NCI-H82 treated with DMSO at 0.1 percent for 48 hours (cell line): Measurements from ENCODE around the gene TMC2.
A peak's percentile ranks its signal among the peaks of the same experiment; 100 is the strongest.
"Not testable (repeated sequence)": the region's sequence is repeated elsewhere in the genome, so short reads cannot be mapped to it uniquely, and the experiment has no call there.

ENCODE experiments used
- DNase-seq: peaks from one replicate; lab custom pipeline; 2025; ENCODE audit not compliant: unreplicated experiment; lab: John Stamatoyannopoulos, UW

The TMC2 gene

DNA sequence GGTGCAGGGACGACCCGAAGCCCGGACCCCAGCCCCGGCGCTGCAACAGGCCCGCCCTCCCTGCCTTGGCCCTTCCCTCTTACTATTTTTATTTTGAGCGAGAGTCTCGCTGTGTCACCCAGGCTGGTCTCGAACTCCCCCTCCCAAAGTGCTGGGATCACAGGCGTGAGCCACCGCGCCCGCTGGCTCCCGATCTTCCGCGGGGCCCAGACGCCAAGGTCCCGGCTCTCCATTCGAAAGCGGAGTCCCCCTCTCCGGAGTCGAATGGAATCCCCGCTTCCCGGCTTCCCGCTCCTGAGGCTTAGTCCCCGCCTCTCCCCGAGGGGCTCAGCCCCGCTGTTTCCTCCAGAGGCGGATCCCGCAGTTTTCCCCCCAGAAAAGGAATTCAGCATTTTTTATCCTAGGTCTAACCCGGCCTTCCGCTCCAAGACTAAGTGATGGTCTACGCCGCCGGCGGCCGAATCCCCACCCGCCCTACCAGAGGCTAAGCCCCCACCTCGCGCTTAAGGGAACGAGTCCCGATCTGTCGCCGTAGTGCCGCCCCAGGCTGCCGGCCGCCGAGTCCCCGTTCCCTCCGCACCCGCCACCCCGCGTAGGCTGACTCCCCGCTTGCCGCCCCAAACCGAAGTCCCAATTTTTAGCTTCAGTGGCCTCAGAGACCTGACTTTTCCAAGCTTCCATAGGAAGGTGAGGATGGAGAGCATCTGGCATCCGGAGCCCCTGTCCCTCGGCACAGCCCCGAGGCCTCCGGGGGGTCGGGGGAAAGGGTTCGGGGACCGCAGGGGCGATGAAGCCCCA, 11.5 kb upstream of the TMC2 start:
- no peak for DNase-seq

DNA sequence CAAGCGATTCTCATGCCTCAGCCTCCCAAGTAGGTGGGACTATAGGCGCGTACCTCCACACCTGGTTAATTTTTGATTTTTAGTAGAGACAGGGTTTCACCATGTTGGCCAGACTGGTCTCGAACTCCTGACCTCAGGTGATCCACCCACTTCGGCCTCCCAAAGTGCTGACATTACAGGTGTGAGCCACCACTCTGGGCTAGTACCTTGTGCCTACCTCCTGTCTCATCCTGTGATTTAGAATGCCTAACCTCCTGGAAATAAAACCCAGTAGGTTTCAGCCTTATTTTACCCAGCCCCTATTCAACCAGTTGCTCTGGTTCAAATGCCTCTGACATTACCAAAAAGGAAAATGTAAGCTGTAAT, 10.2 kb upstream of the TMC2 start:
- DNase-seq: not testable (repeated sequence)

DNA sequence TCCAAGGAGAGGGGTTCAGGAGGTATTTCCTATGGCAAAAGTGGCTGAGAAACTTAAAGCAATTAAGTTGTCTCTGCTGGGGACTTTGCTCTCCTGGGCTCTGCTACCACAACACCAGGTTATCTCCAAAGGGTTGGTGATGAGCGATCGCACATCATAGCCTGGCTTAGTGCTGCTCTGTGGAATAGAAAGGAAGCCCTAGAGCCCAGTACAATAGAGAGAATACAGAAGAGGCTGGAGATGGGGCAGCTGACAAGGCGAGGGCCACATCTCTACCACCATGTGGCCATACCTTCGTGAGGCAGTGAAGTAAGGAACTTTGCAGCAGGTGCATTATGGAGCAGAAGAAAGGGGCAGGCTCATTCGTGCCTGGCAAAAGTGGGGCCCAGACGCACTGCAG, 8.6 kb upstream of the TMC2 start:
- no peak for DNase-seq

DNA sequence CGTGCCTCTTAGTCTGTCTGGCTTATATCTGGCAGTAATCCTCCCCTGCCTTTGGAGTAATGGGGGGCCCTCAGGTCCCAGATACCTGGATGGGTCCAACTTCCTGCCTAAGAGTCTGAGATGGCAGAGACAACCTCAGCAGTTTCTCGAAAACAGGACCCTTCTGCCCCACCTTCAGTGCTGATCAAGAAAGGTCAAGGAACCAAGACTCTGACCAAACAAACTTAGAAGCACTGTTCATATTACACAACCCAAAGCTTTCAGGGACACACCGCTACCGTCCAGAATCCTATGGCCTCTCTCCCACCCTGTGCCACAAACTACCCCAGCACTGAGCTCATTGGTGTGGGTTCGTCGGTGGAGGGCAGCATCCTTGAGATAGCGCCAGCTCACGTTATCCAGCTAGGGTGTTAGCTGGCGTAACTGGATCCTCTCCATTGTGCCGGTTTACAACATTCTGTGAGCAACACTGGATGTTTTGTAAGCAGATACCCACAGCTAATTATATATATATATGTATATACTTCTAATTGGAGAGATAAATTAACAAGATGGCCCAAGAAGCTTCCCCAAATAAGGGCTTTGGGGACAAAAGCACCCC, 7.6 kb upstream of the TMC2 start:
- no peak for DNase-seq

DNA sequence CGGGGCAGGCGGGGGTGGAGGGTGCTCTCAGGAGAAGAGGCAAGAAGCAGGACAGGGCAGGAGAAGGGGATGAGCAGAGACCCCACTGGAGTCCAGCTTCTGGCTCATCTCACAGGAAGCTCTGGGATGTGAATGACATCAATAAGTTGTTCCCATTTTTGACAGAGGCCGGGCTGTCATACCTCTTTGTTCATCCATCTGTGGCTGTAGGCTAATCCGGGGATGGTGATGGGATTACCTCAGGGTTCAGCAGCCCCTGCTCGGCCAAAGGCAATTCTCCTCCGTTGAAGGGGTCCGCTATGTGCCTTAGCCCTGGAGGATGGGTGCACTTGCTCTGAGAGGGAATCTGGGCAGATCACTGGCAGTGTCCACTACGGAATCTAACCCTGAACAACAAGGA, 3.3 kb upstream of the TMC2 start:
- peak; percentile 25 for DNase-seq

DNA sequence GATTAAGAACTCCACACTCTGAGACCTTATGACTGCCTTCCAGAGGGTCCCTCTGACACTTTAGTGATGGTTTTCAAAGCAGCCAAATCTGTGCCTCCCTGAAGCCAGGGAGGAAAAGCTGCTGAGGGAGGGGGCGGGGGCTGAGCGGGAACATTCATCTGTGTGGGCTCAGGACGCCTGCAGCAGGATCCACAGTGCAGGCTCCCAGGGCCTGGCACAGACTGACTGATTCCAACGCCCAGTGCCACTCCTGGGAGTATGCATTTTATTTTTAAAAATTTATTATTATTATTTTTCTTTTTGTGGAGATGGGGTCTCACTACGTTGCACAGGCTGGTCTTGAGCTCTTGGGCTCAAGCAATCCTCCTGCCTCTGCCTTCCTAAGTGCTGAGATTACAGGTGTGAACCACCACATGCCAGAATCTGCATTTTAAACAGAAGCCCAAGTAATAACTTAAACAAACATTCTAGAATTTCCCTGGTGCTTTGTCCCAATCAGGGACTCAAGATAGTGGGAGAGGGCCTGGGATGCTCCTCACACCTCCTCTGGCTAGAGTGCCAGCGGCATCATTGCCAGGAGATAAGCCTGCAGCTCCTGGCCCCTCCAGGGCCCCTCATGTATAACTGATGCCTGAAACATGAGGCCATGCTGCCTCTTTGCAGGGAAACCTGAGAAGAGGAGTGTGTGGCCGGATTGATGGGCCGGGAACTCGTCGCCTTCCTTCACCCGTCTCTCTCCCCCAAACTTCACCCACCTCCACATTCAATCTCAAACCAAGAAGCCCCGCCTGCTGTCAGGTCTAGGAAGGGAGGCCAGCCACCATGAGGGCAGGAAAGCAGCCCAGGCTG, 438 bp upstream of the TMC2 start:
- DNase-seq: no peak

DNA sequence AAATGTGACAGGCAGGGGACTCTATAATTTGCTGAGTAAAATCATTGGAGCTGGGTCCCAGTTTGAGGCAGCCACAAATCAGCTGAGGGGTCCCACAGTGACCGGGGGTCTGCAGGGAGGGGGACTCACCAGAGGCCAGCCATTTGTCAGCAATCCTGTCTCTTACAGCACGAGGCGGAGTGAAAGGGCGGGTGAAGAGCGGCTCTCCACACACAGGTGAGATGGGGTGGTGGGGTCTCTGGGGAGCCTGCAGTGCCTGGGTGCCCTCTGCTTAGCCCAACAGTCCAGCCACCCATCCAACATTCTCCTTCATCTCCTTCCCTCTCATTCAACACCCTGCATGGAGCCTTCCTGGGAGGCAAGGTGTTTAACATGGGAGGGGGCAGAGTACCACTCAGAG, 728 bp downstream of the TMC2 start:
- no peak for DNase-seq

DNA sequence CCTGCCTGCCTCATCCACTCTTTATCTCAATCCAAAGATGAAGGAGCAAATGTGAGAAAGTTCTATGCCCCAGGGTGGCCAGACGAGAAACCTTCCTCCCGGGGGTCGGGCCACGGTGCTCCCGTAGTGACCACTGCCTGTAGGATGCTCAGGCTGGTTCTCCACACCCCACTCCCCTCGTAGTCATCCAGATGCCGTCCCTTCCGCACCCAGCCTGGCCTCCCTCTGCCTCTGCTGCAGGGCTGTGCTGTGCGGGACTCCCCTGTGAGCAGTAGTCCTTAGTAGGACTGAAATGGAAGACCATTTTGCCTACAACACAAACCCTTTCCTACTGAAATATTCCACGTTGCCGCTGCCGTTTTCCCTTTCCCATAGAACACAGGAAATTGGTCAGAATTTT, 2.0 kb downstream of the TMC2 start:
- no peak for DNase-seq

DNA sequence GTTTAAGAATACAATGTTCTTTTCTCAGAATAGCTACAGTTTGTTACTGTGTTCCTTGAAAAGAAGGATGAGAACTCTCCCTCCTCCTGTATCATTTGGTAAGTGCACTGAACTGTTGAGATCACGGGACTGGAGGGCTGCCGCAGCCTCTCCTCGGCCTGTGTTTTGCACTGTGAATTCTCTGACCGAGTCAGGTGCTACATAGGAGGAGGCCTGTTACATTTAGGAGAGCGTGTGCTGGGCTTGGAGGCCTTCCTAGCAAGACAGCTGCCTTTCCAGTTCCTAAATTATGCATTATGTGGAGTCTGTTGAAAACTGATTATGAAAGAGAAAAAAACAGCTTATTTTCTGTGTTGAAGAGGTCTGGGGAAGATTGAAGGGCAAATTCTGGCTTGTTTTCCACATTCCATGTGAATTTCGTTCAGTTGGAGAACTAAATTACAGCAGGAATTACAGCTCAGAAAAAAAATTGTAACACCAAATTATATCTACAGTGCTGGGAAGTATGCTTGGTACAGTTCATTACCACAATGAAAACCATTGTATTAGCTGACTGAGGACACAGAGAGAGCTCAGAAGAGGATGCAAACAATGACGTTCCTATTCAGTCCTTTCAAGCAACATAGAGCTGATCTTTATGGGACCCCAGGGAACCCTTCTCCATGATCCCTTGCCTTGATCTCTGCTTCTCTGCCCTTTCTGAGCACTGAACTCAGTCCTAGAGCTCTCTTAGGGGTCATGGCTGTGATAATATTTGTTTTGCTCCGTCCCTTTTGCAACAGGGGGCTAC, 2.8 kb downstream of the TMC2 start:
- DNase-seq: no peak

DNA sequence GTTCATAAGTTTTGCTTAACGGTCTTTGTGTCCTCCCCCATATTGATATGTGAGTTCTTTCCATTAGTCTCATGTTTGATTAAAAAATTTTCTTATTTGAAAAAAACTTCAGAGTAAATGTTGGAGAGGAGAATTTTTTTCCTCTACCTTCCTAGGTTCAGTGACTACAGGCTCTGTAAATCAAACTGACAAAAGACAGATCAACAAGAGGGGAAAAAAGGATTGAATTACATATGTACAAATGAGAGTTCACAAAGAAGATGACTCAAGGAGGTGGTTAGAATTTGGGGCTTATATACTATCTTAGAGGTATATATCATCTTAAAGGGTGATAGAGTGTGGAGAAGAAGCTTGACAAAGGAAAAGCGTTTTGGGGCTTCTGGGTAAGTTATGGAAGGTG, 5.6 kb downstream of the TMC2 start:
- DNase-seq: no peak

DNA sequence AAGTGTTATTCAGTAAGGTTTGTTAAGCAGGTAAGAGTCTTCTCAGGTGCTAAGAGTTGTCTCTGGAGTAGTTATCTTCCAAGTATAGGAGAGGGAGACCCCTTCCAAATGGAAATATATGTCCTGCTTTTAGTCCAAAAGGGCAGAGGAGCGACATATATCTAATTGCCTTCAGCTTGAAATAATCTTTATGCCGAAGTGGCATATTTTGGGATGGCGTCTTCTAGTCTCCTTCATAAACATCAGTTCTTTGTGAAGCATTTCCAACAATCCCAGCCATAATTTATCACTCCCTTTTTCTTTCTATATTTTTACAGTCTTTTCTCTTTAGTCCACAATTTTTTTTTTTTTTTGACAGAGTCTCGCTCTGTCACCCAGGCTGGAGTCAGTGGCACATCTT, 6.0 kb downstream of the TMC2 start:
- DNase-seq: no peak

DNA sequence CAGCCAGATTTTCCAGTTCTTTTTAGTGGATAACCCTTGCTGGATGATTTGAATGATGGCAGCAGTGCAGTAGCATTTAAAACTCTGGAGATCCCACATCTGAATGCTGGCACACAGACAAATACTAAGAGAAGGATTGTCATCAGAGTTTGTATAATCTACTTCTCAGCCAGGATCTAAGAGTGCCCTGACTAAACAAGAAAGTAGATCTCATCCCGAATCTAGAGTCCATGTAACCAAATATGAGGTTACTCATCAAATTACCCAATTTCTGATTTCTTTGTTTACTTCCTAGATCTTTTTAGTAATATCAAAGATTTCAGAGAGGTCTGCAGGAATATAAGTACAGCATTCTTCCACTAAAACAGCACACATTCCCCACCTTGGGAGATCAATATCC, 7.8 kb downstream of the TMC2 start:
- no peak for DNase-seq

DNA sequence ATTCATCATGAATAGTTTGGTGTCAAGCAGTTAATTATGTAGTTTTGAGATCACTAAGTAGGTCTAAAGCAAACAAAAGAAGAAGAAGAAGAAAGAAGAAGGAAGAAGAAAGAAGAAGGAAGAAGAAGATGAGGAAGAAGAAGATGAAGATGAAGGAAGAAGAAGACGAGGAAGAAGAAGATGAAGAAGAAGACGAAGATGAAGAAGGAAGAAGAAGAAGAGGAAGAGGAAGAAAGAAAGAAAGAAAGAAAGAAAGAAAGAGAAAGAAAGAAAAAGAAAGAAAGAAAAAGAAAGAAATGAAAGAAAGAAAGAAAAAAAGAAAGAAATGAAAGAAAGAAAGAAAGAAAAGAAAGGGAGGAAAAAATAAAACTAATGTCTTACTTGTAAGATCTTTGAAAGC, 9.2 kb downstream of the TMC2 start:
- DNase-seq: no peak

DNA sequence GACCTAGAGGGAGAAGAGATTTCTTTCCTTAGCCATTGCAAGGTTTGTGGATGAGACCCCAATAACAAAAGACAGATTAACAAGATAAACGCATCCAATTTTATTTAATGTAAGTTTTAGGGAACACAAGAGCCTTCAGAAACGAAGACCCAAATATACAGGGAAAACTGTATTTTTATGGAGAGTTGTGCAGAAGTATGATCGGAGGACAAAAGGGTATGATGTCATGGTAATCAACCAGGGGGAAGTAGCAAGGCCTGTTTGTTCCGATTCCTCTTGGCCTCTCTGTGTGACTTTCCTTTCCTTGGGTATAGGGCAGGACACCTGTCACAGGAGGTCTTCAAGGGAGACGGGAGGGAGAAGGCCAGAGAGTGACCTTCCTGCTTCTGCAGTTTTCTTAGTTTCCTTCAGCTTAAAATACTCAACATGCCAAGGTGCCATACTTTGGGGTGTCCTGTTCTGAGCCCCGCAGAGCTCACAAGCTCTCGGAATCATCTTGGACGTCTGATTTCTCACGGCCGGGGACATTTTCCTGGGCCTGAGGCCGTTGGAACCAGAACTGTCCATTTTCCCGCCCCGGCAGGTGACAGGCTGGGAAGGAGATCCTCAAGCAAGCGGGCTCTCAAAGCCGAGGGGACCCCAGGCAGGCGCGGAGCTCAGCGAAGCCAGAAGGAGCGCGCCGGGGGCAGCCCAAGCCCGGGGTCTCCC, 21.7 kb downstream of the TMC2 start:
- no peak for DNase-seq

DNA sequence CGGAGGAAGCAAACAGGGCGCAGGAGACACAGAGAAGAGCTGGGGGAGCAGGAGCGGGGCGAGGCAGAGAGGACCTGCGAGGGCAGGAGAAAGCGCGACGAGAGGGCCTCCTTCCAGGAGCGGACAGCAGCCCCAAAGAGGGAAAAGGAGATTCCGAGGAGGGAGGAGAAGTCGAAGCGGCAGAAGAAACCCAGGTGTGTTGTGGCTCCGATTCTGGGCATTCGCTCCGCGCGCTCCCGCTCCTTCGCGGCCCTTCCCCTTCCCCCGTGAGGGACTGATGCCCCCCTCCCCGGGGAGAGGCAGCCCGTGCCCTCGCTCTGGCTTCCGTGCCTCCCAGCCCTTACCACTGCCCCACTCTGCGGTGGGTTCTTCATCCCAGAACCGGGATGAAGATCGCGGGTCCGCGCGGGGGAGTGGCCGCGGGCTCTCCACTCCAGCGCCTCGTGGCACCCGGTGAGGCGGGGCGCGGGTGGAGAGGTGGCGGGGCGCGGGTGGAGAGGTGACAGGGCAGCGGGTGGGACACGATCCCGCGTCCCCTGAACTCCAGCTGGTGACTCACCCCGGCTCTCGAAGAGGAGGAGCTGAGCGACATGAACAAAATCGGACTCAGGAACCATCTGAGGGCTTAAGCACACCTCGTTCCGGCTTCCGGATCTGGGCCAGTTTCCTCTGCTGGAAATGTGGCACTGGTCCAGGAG, 22.4 kb downstream of the TMC2 start:
- no peak for DNase-seq

DNA sequence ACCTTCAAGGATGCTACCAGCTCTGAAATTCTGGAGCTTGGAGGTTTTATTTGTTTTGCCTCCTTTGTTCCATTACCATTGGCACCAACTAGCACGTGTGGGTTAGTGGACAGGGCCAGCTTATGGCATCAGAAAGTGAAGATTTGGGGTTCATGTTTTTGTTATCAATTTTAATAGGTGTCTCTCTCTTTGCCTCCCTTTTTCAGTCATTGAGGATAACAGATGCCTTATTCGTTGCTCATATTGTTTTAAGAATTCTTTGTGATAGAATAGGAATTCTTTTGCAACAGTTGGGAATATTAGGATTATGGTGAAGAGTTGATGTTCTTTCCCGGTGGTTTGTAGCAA, 22.9 kb downstream of the TMC2 start:
- DNase-seq: no peak

DNA sequence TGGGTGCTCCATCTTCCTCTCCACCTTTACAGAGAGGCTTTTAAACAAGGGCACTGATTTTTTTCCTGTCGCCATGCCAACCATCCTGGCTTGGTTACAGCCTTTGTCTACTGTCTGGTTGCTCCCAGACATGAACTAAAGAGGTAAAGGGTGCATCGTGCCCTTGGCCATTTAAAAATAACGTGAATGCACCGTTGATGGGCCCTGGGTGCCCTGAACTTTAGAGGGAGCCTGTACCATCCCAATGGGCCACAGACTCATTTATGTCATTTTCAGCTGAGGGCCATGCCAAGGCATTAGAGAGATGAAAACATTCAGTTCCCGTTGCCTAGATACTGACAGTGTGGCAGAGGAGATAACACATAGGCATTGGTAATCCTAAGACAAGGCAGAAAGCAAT, 23.3 kb downstream of the TMC2 start:
- no peak for DNase-seq

DNA sequence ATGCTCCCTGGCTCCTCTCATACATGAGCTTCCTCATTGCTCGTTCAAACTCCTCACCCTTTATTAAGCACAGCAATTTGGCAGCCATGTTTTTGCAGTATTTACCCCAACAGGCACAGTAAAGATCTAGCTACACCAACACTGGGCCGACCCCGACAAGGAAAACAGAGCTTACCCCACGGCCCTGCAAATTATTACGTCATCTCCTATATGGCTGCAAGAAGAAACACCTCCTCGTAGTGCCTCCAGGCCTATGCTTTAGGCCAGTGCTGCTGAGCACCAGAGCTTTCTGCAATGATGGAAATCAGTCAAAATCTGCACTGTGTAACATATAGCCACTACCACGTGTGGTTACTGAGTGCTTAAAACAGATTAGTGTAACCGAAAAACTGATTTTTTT, 26.7 kb downstream of the TMC2 start:
- DNase-seq: no peak

DNA sequence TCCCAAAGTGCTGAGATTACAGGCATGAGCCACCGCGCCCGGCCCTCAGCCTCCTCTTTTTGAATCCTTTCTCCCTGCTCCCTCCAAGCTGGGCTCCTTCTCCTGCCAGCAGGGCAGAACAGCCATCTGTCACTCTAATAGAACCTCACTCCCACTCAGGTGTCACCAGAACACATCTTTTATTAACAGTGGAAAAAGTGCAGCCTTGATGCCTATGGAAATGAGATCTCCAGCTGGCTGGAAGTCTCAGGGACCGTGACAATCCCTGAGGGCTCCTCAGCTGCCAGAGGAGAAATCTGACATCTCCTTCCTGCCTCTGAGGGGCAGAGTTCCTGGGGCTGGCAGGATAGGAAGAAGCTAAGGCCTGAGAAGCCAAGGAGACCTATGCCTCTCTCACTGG, 28.0 kb downstream of the TMC2 start:
- no peak for DNase-seq

DNA sequence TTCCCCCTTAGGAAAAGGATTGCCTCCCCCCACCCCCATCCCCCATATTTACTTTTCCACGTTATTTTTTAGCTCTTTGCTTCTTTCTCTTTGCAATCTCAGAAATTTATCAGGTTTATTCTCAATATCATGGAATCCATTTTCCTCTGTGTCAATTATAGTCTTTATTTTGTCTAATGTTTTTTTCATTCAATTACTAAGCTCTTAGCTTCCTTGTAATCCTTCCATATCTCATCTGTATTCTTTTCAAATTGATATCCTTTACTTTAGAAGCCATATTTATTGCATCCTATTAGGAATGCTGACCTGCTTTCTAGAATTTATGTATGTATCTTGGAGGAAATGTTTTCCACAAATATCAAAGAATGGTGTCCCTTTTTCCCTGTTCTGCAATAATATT, 39.3 kb downstream of the TMC2 start:
- DNase-seq: no peak
